Lower leg skin (tissue), 4 donors: ENCODE results near the gene CORO2A. TPM values are rescaled to one million over a fixed set of nuclear protein-coding genes. Genes with fewer than 3 reads are reported as not detected.
"Not testable (repeated sequence)": the region's sequence is repeated elsewhere in the genome, so short reads cannot be mapped to it uniquely, and the experiment has no call there.

Source experiments
- DNase-seq, 2 donors: peaks; one replicate each; pipeline ENCODE4 v3.0.0-alpha.2; 2019; ENCODE audit warnings: low spot score in 2 of 2
- H3K4me3 ChIP-seq: fragments of 200-600 bp; sonication (generic); 2 replicates; pipeline ENCODE4 v1.5.1; 2017; ENCODE audit warnings: mild to moderate bottlenecking, low read depth; ENCODE audit not compliant: poor library complexity, severe bottlenecking
- POLR2A ChIP-seq, 2 donors: fragments of 450-650 bp; IDR thresholded peaks; one replicate each; pipeline ENCODE4 v1.6.1; 2016 to 2017; ENCODE audit warnings: antibody characterized with exemption in 2 of 2, mild to moderate bottlenecking in 1 of 2, moderate library complexity in 1 of 2
- WGBS, 2 donors: methylation state at CpG; one replicate each; pipeline ENCODE4 v1.1.5; 2018; 5-methylcytosine and 5-hydroxymethylcytosine counted together
- intact Hi-C: fragments of 100-400 bp; cut with DNase I; formaldehyde crosslinking; loops from one replicate; pipeline ENCODE4 v1.15.0; 2023; ENCODE audit warnings: low total_unique reads
- total RNA-seq, 4 donors: library from RNA; depleted of rRNA; stranded (reverse); fragments of >200 nt; gene quantifications; one replicate each; pipeline ENCODE4 v1.1.0, GENCODE V29; 2016
- TF ChIP-seq, protein P1 (sequence below), 3 donors: fragments of 450-650 bp; IDR thresholded peaks; one replicate each; pipeline ENCODE4 v1.5.1; 2016; ENCODE audit warnings: antibody characterized with exemption in 3 of 3, mild to moderate bottlenecking in 3 of 3, moderate library complexity in 2 of 3

CORO2A gene
- total RNA-seq, 4 donors from 2014 or later: 20.8 to 31.4 (median 25.4) TPM

DNA sequence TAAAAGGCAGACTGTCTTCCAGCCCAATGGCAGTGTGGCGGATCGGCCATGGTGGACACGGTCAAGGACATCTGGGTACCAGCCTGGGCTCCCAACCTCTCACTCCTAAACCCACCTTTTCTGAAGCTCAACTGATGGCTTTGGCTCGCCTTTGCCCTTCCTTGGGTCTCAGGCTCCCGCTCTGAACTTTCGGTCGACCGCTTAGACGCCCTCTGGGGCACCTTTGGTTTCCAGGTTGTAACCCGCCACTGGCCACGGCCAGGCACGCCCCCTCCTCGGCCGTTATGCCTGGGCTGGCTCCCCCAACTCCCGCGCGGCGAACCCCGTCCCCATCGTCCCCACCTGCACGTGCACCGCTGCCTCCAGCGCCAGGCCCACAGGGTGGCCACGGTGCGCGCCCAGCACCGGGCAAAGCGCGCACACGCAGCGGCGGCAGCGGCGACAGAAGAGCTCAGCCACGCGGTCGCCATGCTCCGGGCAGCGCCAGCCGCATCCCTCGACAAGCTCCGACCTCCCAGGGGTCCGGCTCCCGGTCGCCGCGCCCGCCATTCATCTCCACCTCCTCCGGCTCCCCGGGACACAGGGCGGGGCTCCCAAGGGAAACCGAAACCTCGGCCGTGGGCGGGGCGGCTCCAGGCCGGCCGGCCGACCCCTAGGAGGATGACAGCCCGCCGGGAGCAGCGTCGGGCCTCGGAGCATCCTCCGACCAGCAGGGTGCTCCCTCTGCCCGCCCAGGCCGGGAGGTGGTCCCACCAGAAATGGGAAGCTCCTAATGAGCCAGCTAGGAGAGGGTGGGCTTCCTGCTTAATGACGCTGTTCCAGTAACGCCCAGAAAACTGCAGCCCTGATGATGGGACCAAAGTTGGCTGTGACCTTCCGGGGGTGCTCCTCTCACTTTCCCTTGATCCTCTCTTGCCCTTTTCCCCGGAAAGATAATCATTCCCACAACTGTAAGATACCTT, 73.5 kb downstream of the CORO2A start, which contains the start of gene TRIM14:
TSS of gene TRIM14 (minus strand) at position 583 of the 962 bp plus-strand sequence. CDS start at position 549, 34 bp downstream.
- 10 to 13% methylated on average over 37 to 40 of the region's 71 CpGs for WGBS, 2 donors
- peak within 1 kb of the TSS; percentile 56 for H3K4me3 ChIP-seq
- TF ChIP-seq POLR2A (IDR thresholded peaks at IDR 0.05): no peak
- TF ChIP-seq, protein P1, sequence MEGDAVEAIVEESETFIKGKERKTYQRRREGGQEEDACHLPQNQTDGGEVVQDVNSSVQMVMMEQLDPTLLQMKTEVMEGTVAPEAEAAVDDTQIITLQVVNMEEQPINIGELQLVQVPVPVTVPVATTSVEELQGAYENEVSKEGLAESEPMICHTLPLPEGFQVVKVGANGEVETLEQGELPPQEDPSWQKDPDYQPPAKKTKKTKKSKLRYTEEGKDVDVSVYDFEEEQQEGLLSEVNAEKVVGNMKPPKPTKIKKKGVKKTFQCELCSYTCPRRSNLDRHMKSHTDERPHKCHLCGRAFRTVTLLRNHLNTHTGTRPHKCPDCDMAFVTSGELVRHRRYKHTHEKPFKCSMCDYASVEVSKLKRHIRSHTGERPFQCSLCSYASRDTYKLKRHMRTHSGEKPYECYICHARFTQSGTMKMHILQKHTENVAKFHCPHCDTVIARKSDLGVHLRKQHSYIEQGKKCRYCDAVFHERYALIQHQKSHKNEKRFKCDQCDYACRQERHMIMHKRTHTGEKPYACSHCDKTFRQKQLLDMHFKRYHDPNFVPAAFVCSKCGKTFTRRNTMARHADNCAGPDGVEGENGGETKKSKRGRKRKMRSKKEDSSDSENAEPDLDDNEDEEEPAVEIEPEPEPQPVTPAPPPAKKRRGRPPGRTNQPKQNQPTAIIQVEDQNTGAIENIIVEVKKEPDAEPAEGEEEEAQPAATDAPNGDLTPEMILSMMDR (IDR thresholded peaks at IDR 0.05): no peak
- DNase-seq: no peak
- intact Hi-C loops: loop anchor here (5.0 kb wide), 1 partner anchor 148 kb away; no protein-coding TSS in a partner anchor

DNA sequence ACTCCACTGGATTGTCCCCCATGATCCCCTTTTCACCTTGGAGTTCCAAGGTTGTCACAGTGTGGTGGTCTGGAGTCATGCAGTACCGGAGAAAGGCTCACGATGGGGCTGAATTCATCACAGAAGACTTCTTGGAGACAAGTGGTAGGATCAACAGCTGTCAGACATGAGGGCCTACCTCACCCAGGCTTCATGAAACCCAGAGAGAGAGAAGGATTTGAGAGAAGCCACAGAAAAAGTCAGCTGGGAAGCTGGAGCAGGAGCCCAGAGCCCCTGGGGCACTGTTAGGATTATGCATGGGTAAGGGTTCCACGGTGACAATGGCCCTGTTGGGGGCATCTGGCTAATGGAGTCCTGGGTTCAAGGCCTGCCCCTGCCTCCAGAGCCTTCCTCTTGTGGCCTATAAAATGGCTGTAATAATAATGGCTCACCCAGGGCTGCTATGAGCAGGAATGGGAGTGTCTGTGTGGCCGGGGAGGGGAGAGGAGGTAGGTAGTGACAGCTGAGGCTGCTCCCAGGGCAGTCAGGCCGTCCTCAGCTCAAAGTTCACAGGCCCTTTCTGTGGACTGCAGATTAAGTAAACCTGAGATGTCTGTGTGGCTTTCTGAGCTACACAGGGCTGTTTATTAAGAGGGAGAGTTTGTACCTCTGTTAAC, 74.3 kb downstream of the CORO2A start:
- DNase-seq: no peak
- TF ChIP-seq POLR2A (IDR thresholded peaks at IDR 0.05): no peak
- TF ChIP-seq, protein P1 (IDR thresholded peaks at IDR 0.05): no peak
- intact Hi-C loops: loop anchor here (5.0 kb wide), 1 partner anchor 149 kb away; no protein-coding TSS in a partner anchor
- 48 to 55% methylated on average over 5 of the region's 5 CpGs for WGBS, 2 donors
- H3K4me3 ChIP-seq: no peak overlapping the region

DNA sequence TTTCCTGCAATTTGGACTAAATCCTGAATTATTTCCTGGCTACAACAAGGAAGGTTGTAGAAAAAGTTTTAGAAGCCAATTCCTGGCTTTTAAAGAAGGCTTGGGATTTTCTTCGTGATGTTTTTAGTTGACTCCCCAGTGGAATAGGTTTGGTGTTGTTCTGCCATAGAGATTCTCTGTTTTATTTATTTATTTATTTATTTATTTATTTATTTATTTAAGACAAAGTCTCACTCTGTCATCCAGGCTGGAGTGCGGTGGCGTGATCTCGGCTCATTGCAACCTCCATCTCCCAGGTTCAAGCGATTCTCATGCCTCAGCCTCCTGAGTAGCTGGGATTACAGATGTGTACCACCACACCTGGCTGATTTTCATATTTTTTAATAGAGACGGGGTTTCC, 75.3 kb downstream of the CORO2A start:
- WGBS, 2 donors: 93 to 98% methylated on average over 6 of the region's 6 CpGs
- not testable (repeated sequence) for H3K4me3 ChIP-seq, DNase-seq
- intact Hi-C loops: loop anchor here (5.0 kb wide), 1 partner anchor 150 kb away; no protein-coding TSS in a partner anchor

DNA sequence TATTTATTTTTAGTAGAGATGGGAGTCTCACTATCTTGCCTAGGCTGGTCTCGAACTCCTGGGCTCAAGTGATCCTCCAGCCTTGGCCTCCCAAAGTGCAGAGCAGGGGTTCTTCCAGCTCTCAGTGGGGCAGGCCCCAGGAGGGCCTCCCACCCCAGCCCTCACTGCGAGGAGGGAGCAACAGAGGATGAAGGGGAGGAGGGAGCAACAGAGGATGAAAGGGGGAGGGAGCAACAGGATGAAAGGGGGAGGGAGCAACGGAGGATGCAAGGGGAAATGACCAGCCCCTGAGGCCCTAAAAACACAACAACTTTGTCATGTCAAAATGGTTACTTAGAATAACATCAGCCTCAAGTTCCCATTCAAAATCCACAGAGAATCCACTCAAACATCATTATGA, 83.4 kb downstream of the CORO2A start:
- DNase-seq: no peak
- 69 to 73% methylated on average over 3 of the region's 3 CpGs for WGBS, 2 donors
- TF ChIP-seq POLR2A (IDR thresholded peaks at IDR 0.05): no peak
- TF ChIP-seq, protein P1 (IDR thresholded peaks at IDR 0.05): no peak
- H3K4me3 ChIP-seq: no peak overlapping the region
- intact Hi-C loops: no loop called here

DNA sequence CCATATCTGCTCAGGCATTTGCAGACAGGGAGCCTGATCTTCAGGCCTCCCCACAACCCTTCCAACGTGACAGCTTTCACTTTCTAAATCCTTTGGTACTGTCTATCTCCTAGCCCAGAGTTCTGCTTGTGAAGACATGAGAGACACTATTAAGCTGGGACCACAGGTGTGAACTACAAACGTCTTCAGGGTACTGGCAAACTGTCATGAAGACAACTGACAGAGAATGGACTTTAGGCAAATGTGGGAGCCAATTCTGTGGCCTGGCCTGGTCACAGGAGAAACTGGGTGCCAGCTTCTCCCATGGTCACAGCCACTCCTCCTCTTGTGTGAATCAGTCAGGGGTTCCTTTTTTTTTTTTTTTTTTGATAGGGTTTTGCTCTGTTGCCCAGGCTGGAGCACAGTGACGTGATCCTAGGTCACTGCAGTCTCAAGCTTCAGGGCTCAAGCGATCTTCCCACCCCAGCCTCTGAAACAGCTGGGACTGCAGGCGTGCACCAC, 83.9 kb downstream of the CORO2A start:
- intact Hi-C loops: no loop called here
- H3K4me3 ChIP-seq: no peak overlapping the region
- 57 to 63% methylated on average over 5 of the region's 5 CpGs for WGBS, 2 donors
- no peak for DNase-seq
- TF ChIP-seq, protein P1 (IDR thresholded peaks at IDR 0.05): no peak
- TF ChIP-seq POLR2A (IDR thresholded peaks at IDR 0.05): no peak

DNA sequence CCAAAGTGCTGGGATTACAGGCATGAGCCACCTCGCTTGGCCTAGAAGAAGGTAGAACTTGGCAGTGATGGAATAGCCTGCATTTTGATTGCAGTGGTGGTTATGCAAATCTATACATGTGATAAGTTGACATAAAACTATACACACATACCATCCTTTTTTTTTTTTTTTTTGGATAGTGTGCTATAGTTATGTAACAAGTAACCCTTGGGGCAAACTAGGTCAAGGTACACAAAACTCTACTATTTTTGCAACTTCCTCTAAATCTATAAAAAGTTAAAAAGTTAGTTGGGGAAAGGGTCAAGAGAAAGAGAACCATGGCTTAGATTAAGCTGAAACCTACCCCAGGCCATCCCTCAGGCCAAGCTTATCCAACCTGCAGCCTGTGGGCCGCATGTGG, 84.5 kb downstream of the CORO2A start:
- no peak for DNase-seq
- TF ChIP-seq POLR2A (IDR thresholded peaks at IDR 0.05): no peak
- TF ChIP-seq, protein P1 (IDR thresholded peaks at IDR 0.05): no peak
- H3K4me3 ChIP-seq: no peak overlapping the region
- WGBS, 2 donors: 63 to 70% methylated on average over 2 of the region's 2 CpGs
- intact Hi-C loops: no loop called here
